Nephron progenitor cell (in vitro differentiated cells): ENCODE measurements around the gene GAS7.

ENCODE experiments used
- DNase-seq: peaks from one replicate; pipeline ENCODE4 v3.0.0; 2021
- H3K27ac Mint-ChIP-seq: 2 replicates; pipeline ENCODE4 v1.8.0; 2021; ENCODE audit warnings: mild to moderate bottlenecking, moderate library complexity, mixed read lengths
- H3K27me3 Mint-ChIP-seq: 2 replicates; pipeline ENCODE4 v1.8.0; 2021; ENCODE audit warnings: mild to moderate bottlenecking, low read depth, mixed read lengths; ENCODE audit not compliant: poor library complexity
- H3K36me3 Mint-ChIP-seq: 2 replicates; pipeline ENCODE4 v1.8.0; 2021; ENCODE audit warnings: low read depth, mixed read lengths
- H3K4me1 Mint-ChIP-seq: 2 replicates; pipeline ENCODE4 v1.8.0; 2021; ENCODE audit warnings: mixed read lengths
- H3K4me3 Mint-ChIP-seq: 2 replicates; pipeline ENCODE4 v1.8.0; 2021; ENCODE audit warnings: mild to moderate bottlenecking, moderate library complexity, mixed read lengths
- H3K9me3 Mint-ChIP-seq: 2 replicates; pipeline ENCODE4 v1.8.0; 2021; ENCODE audit warnings: mild to moderate bottlenecking, moderate library complexity, mixed read lengths
- TF ChIP-seq, protein P1 (sequence below): fragments of 200-600 bp; sonication (generic); IDR thresholded peaks from 2 replicates; pipeline ENCODE4 v1.5.0; 2021; ENCODE audit warnings: antibody characterized with exemption

The GAS7 gene

DNA sequence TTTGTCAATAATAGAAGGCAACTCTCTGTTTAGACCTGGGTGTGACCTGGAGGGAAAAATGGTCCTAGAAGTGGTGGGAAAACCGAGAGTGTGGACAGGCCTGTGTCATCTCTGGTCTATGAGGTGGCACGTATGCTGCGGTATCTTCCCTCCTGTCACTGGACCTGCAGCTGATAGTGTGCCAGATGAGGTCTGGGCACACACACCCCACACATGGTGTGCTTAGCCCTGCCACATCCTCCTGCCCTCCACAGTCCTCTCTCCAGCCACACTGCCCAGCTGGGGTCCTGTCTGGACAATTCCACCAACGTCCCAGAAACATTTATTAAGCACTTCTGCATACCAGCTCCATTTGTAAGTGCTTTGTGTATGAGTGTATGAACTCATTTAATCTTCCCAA, 335.5 kb downstream of the GAS7 start:
- peaks cover 42% of the 10 kb centered on the region for H3K9me3 Mint-ChIP-seq
- no peaks in the 10 kb centered on the region for H3K4me1 Mint-ChIP-seq
- no peaks in the 10 kb centered on the region for H3K36me3 Mint-ChIP-seq
- no peak overlapping the region for H3K4me3 Mint-ChIP-seq
- peaks cover 15% of the 10 kb centered on the region for H3K27me3 Mint-ChIP-seq
- H3K27ac Mint-ChIP-seq = no peak overlapping the region
- no peak for DNase-seq
- TF ChIP-seq, protein P1, sequence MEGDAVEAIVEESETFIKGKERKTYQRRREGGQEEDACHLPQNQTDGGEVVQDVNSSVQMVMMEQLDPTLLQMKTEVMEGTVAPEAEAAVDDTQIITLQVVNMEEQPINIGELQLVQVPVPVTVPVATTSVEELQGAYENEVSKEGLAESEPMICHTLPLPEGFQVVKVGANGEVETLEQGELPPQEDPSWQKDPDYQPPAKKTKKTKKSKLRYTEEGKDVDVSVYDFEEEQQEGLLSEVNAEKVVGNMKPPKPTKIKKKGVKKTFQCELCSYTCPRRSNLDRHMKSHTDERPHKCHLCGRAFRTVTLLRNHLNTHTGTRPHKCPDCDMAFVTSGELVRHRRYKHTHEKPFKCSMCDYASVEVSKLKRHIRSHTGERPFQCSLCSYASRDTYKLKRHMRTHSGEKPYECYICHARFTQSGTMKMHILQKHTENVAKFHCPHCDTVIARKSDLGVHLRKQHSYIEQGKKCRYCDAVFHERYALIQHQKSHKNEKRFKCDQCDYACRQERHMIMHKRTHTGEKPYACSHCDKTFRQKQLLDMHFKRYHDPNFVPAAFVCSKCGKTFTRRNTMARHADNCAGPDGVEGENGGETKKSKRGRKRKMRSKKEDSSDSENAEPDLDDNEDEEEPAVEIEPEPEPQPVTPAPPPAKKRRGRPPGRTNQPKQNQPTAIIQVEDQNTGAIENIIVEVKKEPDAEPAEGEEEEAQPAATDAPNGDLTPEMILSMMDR = no peak

DNA sequence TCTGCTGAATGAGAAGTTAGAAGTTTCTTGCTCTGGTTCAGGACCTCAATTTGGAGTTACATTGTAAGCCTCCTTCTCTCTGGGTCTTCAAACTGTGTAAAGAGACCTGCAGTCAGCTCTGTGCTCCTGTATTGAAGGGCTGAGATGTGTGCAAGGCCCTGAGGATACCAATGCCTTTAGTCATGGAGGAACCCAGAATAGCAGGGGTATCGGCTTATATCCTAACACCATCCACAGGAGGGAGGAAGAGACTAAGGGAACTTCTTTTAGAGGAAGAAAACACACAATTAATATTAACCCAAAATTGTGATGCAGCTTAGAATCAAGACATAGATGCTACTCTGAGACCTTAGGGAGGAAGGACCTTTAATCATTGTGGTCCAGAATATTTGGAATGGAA, 336.2 kb downstream of the GAS7 start:
- H3K4me3 Mint-ChIP-seq = no peak overlapping the region
- TF ChIP-seq, protein P1 = no peak
- no peaks in the 10 kb centered on the region for H3K4me1 Mint-ChIP-seq
- no peaks in the 10 kb centered on the region for H3K36me3 Mint-ChIP-seq
- no peak for DNase-seq
- peaks cover 15% of the 10 kb centered on the region for H3K27me3 Mint-ChIP-seq
- H3K27ac Mint-ChIP-seq = no peak overlapping the region
- peaks cover 45% of the 10 kb centered on the region for H3K9me3 Mint-ChIP-seq

DNA sequence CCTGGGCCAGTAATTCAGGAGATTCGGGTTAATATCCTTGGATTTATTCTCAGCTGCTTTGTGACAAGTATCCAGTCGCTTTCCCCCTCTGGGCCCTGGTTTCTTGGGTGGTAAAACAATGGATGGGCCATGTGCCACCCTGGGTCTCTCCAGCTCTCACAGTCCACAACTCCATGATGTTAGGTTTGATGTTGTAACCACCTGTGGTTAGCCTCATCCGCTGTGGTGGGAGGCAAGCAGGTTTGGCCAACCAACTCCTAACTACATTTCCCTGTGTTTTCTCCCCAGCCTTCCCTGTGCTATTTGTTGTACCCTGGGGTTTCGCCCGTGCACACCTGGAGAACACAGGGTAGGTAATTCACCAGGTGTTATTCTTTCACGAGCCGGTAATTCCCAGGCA, 337.6 kb downstream of the GAS7 start:
- Mint-ChIP-seq H3K4me3 (no peak overlapping the region), H3K4me1 (no peaks in the 10 kb centered on the region), H3K27me3 (peaks cover 24% of the 10 kb centered on the region), H3K27ac (no peak overlapping the region), H3K36me3 (no peaks in the 10 kb centered on the region), H3K9me3 (peaks cover 45% of the 10 kb centered on the region)
- TF ChIP-seq, protein P1 = no peak
- no peak for DNase-seq
